CD8-positive, alpha-beta memory T cell (primary cell): Measurements from ENCODE around the gene XG. TPM values are rescaled to one million over a fixed set of nuclear protein-coding genes. Genes with fewer than 3 reads are reported as not detected.
"Not testable (repeated sequence)": the region's sequence is repeated elsewhere in the genome, so short reads cannot be mapped to it uniquely, and the experiment has no call there.

Experiments used
- CTCF ChIA-PET: fragments of 350-600 bp; sonication (Branson Sonifier 250); formaldehyde crosslinking; loops from one replicate; lab custom pipeline; 2021; ENCODE audit warnings: antibody characterized with exemption; lab: Charles Lee
- POLR2A ChIA-PET: fragments of 350-600 bp; sonication (Branson Sonifier 250); formaldehyde crosslinking; loops from one replicate; lab custom pipeline; 2021; ENCODE audit warnings: antibody characterized with exemption; lab: Charles Lee
- DNase-seq, 5 donors: peaks; one replicate each; pipeline versions ENCODE4 v3.0.0 to v3.0.0-alpha.2; 2020 to 2022; ENCODE audit warnings: mixed read lengths in 1 of 5
- H3K27ac ChIP-seq: one replicate; pipeline ENCODE4 v1.7.0; 2013; ENCODE audit warnings: low read depth, mild to moderate bottlenecking, low read length, moderate library complexity
- H3K27me3 ChIP-seq: 2 replicates; pipeline ENCODE4 v1.7.0; 2013; ENCODE audit warnings: low read length, mild to moderate bottlenecking; ENCODE audit not compliant: insufficient read depth, poor library complexity, severe bottlenecking
- H3K36me3 ChIP-seq: 2 replicates; pipeline ENCODE4 v1.7.0; 2013; ENCODE audit warnings: mild to moderate bottlenecking, low read length, moderate library complexity; ENCODE audit not compliant: insufficient read depth
- H3K4me1 ChIP-seq: 2 replicates; pipeline ENCODE4 v1.7.0; 2013; ENCODE audit warnings: mild to moderate bottlenecking, low read length, moderate library complexity; ENCODE audit not compliant: insufficient read depth
- H3K4me3 ChIP-seq: 2 replicates; pipeline ENCODE4 v1.7.0; 2013; ENCODE audit warnings: mild to moderate bottlenecking, low read length
- H3K9me3 ChIP-seq: 2 replicates; pipeline ENCODE4 v1.7.0; 2013; ENCODE audit warnings: mild to moderate bottlenecking, low read length
- H3K27ac Mint-ChIP-seq, 8 donors: one replicate each; pipeline ENCODE4 v1.8.0; 2020 to 2021; ENCODE audit warnings: mixed read lengths in 8 of 8, mild to moderate bottlenecking in 6 of 8, inconsistent platforms in 3 of 8, moderate library complexity in 3 of 8
- H3K27me3 Mint-ChIP-seq, 2 donors: one replicate each; pipeline ENCODE4 v1.8.0; 2020 to 2021; ENCODE audit warnings: mixed read lengths in 2 of 2, mild to moderate bottlenecking in 1 of 2, moderate library complexity in 1 of 2
- H3K36me3 Mint-ChIP-seq, 3 donors: one replicate each; pipeline ENCODE4 v1.8.0; 2020 to 2021; ENCODE audit warnings: mixed read lengths in 3 of 3, inconsistent platforms in 1 of 3, mild to moderate bottlenecking in 1 of 3
- H3K4me1 Mint-ChIP-seq, 3 donors: one replicate each; pipeline ENCODE4 v1.8.0; 2020 to 2021; ENCODE audit warnings: mixed read lengths in 3 of 3, inconsistent platforms in 1 of 3, mild to moderate bottlenecking in 1 of 3
- H3K4me3 Mint-ChIP-seq, 7 donors: one replicate each; pipeline ENCODE4 v1.8.0; 2020 to 2021; ENCODE audit warnings: mixed read lengths in 7 of 7, mild to moderate bottlenecking in 6 of 7, moderate library complexity in 4 of 7, inconsistent platforms in 2 of 7
- H3K9me3 Mint-ChIP-seq, 5 donors: one replicate each; pipeline ENCODE4 v1.8.0; 2020 to 2022; ENCODE audit warnings: mixed read lengths in 5 of 5, mild to moderate bottlenecking in 3 of 5, moderate library complexity in 2 of 5, inconsistent platforms in 1 of 5
- polyA plus RNA-seq: library from polyadenylated mRNA; unstranded; fragments of 300-500 nt; fragmentation: Illumina TruSeq; gene quantifications from one replicate; pipeline ENCODE4 v1.2.3, GENCODE V29; 2021
- total RNA-seq, 2 experiments: library from RNA; stranded (reverse); gene quantifications; one replicate each; pipeline ENCODE4 v1.2.3, GENCODE V29; 2021

XG gene
- total and polyA plus RNA-seq, 3 experiments from 2014 or later: not detected

GRCh38 chrX:2756548-2756947 is 4.7 kb downstream of the XG start:
- peaks cover 2 to 9% (median 3%) of the 10 kb centered on the region in 3 donors for H3K4me1 Mint-ChIP-seq
- Histone ChIP-seq H3K27me3 (no peaks in the 10 kb centered on the region), H3K4me3 (no peak overlapping the region), H3K4me1 (no peaks in the 10 kb centered on the region), H3K9me3 (no peaks in the 10 kb centered on the region), H3K36me3 (no peaks in the 10 kb centered on the region), H3K27ac (no peak overlapping the region)
- peak overlapping the region in 1 of 8 donors; percentile 14 for H3K27ac Mint-ChIP-seq
- H3K36me3 Mint-ChIP-seq: no peaks in the 10 kb centered on the region
- ChIA-PET POLR2A (no interaction called here), CTCF (no interaction called here)
- no peaks in the 10 kb centered on the region for H3K9me3 Mint-ChIP-seq
- H3K27me3 Mint-ChIP-seq: peaks cover 15 to 16% of the 10 kb centered on the region in 2 donors
- H3K4me3 Mint-ChIP-seq: no peak overlapping the region
- DNase-seq: no peak

- no peaks in the 10 kb centered on the region for H3K9me3 Mint-ChIP-seq
- H3K4me3 ChIP-seq: no peak overlapping the region
- peaks cover 14 to 22% of the 10 kb centered on the region in 2 donors for H3K27me3 Mint-ChIP-seq
- H3K4me1 Mint-ChIP-seq: peaks cover 6 to 17% (median 9%) of the 10 kb centered on the region in 3 donors
- POLR2A ChIA-PET: no interaction called here
- H3K27ac Mint-ChIP-seq: no peak overlapping the region
- H3K9me3 ChIP-seq: no peaks in the 10 kb centered on the region
- DNase-seq: no peak
- H3K27me3 ChIP-seq: no peaks in the 10 kb centered on the region
- H3K4me1 ChIP-seq: no peaks in the 10 kb centered on the region
- H3K27ac ChIP-seq: no peak overlapping the region
- H3K4me3 Mint-ChIP-seq: no peak overlapping the region
- CTCF ChIA-PET: no interaction called here
- H3K36me3 ChIP-seq: no peaks in the 10 kb centered on the region
- H3K36me3 Mint-ChIP-seq: no peaks in the 10 kb centered on the region
These were observed 9.4 kb downstream of the XG start for GRCh38 chrX:2761246-2761645.

- H3K36me3 ChIP-seq, CTCF ChIA-PET, H3K27ac ChIP-seq, H3K36me3 Mint-ChIP-seq, H3K4me1 ChIP-seq, H3K9me3 ChIP-seq, H3K27me3 ChIP-seq, H3K4me3 ChIP-seq, H3K9me3 Mint-ChIP-seq, H3K27ac Mint-ChIP-seq, POLR2A ChIA-PET, H3K4me3 Mint-ChIP-seq, DNase-seq, H3K4me1 Mint-ChIP-seq: not testable (repeated sequence)
- H3K27me3 Mint-ChIP-seq: peaks cover 5 to 17% of the 10 kb centered on the region in 2 donors
These were observed 10.8 kb downstream of the XG start for GRCh38 chrX:2762671-2763070.

GRCh38 chrX:2764766-2765548 is 13.1 kb downstream of the XG start:
- H3K36me3 Mint-ChIP-seq, POLR2A ChIA-PET, H3K36me3 ChIP-seq, H3K27ac ChIP-seq, H3K4me1 ChIP-seq, H3K27me3 ChIP-seq, H3K4me3 ChIP-seq, H3K4me3 Mint-ChIP-seq, H3K9me3 ChIP-seq, H3K9me3 Mint-ChIP-seq, CTCF ChIA-PET, H3K4me1 Mint-ChIP-seq, DNase-seq: not testable (repeated sequence)
- H3K27me3 Mint-ChIP-seq: peaks cover 4 to 19% of the 10 kb centered on the region in 2 donors
- peak overlapping the region in 1 of 8 donors; percentile 54 for H3K27ac Mint-ChIP-seq

- Histone ChIP-seq H3K27me3 (no peaks in the 10 kb centered on the region), H3K36me3 (no peaks in the 10 kb centered on the region), H3K9me3 (no peaks in the 10 kb centered on the region), H3K4me1 (no peaks in the 10 kb centered on the region), H3K27ac (no peak overlapping the region), H3K4me3 (no peak overlapping the region)
- CTCF ChIA-PET: no interaction called here
- Mint-ChIP-seq H3K27me3 (peaks cover 5 to 25% of the 10 kb centered on the region in 2 donors), H3K36me3 (peaks cover 0 to 14% (median 0%) of the 10 kb centered on the region in 3 donors), H3K27ac (peak overlapping the region in 1 of 8 donors; percentile 54), H3K4me1 (peaks cover 4 to 8% (median 7%) of the 10 kb centered on the region in 3 donors), H3K4me3 (no peak overlapping the region), H3K9me3 (peaks cover 0 to 2% (median 0%) of the 10 kb centered on the region in 5 donors)
- POLR2A ChIA-PET: no interaction called here
- no peak for DNase-seq
These were observed 13.7 kb downstream of the XG start for GRCh38 chrX:2765549-2765830.

GRCh38 chrX:2766906-2767305 is 15.1 kb downstream of the XG start:
- ChIA-PET CTCF (no interaction called here), POLR2A (no interaction called here)
- peaks cover 0 to 19% (median 1%) of the 10 kb centered on the region in 3 donors for H3K36me3 Mint-ChIP-seq
- no peaks in the 10 kb centered on the region for H3K27me3 ChIP-seq
- no peak overlapping the region for H3K4me3 ChIP-seq
- DNase-seq: no peak
- peaks cover 4 to 8% (median 7%) of the 10 kb centered on the region in 3 donors for H3K4me1 Mint-ChIP-seq
- no peak overlapping the region for H3K27ac ChIP-seq
- no peak overlapping the region for H3K27ac Mint-ChIP-seq
- peaks cover 5 to 35% of the 10 kb centered on the region in 2 donors for H3K27me3 Mint-ChIP-seq
- no peaks in the 10 kb centered on the region for H3K9me3 ChIP-seq
- no peaks in the 10 kb centered on the region for H3K36me3 ChIP-seq
- peaks cover 0 to 6% (median 2%) of the 10 kb centered on the region in 5 donors for H3K9me3 Mint-ChIP-seq
- no peak overlapping the region for H3K4me3 Mint-ChIP-seq
- no peaks in the 10 kb centered on the region for H3K4me1 ChIP-seq

- POLR2A ChIA-PET: no interaction called here
These were observed 16.0 kb downstream of the XG start for GRCh38 chrX:2767631-2768455.

GRCh38 chrX:2769615-2770014 is 17.8 kb downstream of the XG start:
- Histone ChIP-seq H3K36me3 (no peaks in the 10 kb centered on the region), H3K4me1 (no peaks in the 10 kb centered on the region), H3K27me3 (no peaks in the 10 kb centered on the region), H3K9me3 (no peaks in the 10 kb centered on the region), H3K27ac (no peak overlapping the region), H3K4me3 (no peak overlapping the region)
- DNase-seq: no peak
- Mint-ChIP-seq H3K36me3 (peaks cover 0 to 19% (median 1%) of the 10 kb centered on the region in 3 donors), H3K9me3 (peaks cover 0 to 10% (median 8%) of the 10 kb centered on the region in 5 donors), H3K4me3 (no peak overlapping the region), H3K27ac (peak overlapping the region in 1 of 8 donors; percentile 59), H3K4me1 (peaks cover 4 to 8% (median 7%) of the 10 kb centered on the region in 3 donors), H3K27me3 (peaks cover 13 to 48% of the 10 kb centered on the region in 2 donors)
- CTCF ChIA-PET: no interaction called here
- POLR2A ChIA-PET: no interaction called here

More at GRCh38 chrX:2767631-2768455, 16.0 kb downstream of the XG start:
- H3K36me3 Mint-ChIP-seq: peaks cover 0 to 19% (median 1%) of the 10 kb centered on the region in 3 donors
- no peaks in the 10 kb centered on the region for H3K36me3 ChIP-seq
- no peaks in the 10 kb centered on the region for H3K4me1 ChIP-seq
- H3K27ac Mint-ChIP-seq: no peak overlapping the region
- H3K4me3 Mint-ChIP-seq: no peak overlapping the region
- no peak overlapping the region for H3K4me3 ChIP-seq
- H3K27me3 ChIP-seq: no peaks in the 10 kb centered on the region
- peak in 1 of 5 donors; percentile 47 for DNase-seq
- CTCF ChIA-PET: no interaction called here
- peaks cover 8 to 40% of the 10 kb centered on the region in 2 donors for H3K27me3 Mint-ChIP-seq
- no peak overlapping the region for H3K27ac ChIP-seq
- peaks cover 0 to 6% (median 2%) of the 10 kb centered on the region in 5 donors for H3K9me3 Mint-ChIP-seq
- peaks cover 4 to 8% (median 7%) of the 10 kb centered on the region in 3 donors for H3K4me1 Mint-ChIP-seq
- H3K9me3 ChIP-seq: no peaks in the 10 kb centered on the region
